ENCODE results near the gene ZNF334.

GRCh38 chr20:46559001-46559400, 45.6 kb upstream of the ZNF334 start:
- TF ChIP-seq CTCF (IDR thresholded peaks at IDR 0.05) = no peak
- TF ChIP-seq POLR2A (IDR thresholded peaks at IDR 0.05) = no peak
- no peak for TF ChIP-seq POLR2AphosphoS5 (IDR thresholded peaks at IDR 0.05)
- no peak for TF ChIP-seq EP300 (IDR thresholded peaks at IDR 0.05)
